ENCODE data around the gene ANKRD34A.

ANKRD34A gene

GRCh38 chr1:145965119-145965744 is 857 bp upstream of the ANKRD34A start:
- DNase-seq, result no peak

GRCh38 chr1:145963265-145964019 is 933 bp downstream of the ANKRD34A start:
- DNase-seq, result no peak

GRCh38 chr1:145962157-145963102 is 1.9 kb downstream of the ANKRD34A start:
- peak; percentile 62 for DNase-seq

GRCh38 chr1:145961425-145962156 is 2.8 kb downstream of the ANKRD34A start:
- DNase-seq, result peak; percentile 52

- no peak for DNase-seq
Observed at GRCh38 chr1:145961109-145961424, 3.3 kb downstream of the ANKRD34A start.

GRCh38 chr1:145960468-145961108 is 3.8 kb downstream of the ANKRD34A start:
- peak; percentile 40 for DNase-seq

GRCh38 chr1:145959957-145960467 is 4.4 kb downstream of the ANKRD34A start:
- DNase-seq, result no peak

GRCh38 chr1:145959333-145959732 is 5.0 kb downstream of the ANKRD34A start:
- no peak for DNase-seq

GRCh38 chr1:145958734-145959133 is 5.6 kb downstream of the ANKRD34A start:
- no peak for DNase-seq

GRCh38 chr1:145957443-145958319 is 6.7 kb downstream of the ANKRD34A start, which contains the start of gene LIX1L:
TSS of gene LIX1L (minus strand) at chr1:145958017. CDS start at chr1:145957927, 90 bp downstream.
- DNase-seq, result peak; percentile 95

GRCh38 chr1:145956781-145957442 is 7.5 kb downstream of the ANKRD34A start:
- DNase-seq, result no peak

GRCh38 chr1:145956361-145956760 is 8.0 kb downstream of the ANKRD34A start:
- DNase-seq, result no peak

GRCh38 chr1:145955436-145955835 is 8.9 kb downstream of the ANKRD34A start:
- DNase-seq, result no peak

- no peak for DNase-seq
Observed at GRCh38 chr1:145953861-145954260, 10.5 kb downstream of the ANKRD34A start.

- no peak for DNase-seq
Observed at GRCh38 chr1:145952903-145953302, 11.5 kb downstream of the ANKRD34A start.

GRCh38 chr1:145951526-145951925 is 12.8 kb downstream of the ANKRD34A start:
- DNase-seq, result no peak

- DNase-seq, result no peak
Observed at GRCh38 chr1:145949219-145949618, 15.2 kb downstream of the ANKRD34A start.

- no peak for DNase-seq
Observed at GRCh38 chr1:145947551-145947950, 16.8 kb downstream of the ANKRD34A start.

GRCh38 chr1:145946477-145946986 is 17.8 kb downstream of the ANKRD34A start:
- DNase-seq, result no peak

GRCh38 chr1:145944532-145944931 is 19.8 kb downstream of the ANKRD34A start:
- no peak for DNase-seq

Measured in stimulated activated naive CD4-positive, alpha-beta T cell treated with Interleukin-2 at 50 U/mL for 16 hours (primary cell).